Esophagus muscularis mucosa (tissue), 3 donors: ENCODE data around the gene MED13L.

Experiments used
- CTCF ChIP-seq, 3 experiments: fragments of 200-600 bp in 2 of 3; fragments of 450-650 bp in 1 of 3; sonication (generic) in 2 of 3; IDR thresholded peaks; one replicate each; pipeline ENCODE4 v1.5.1; 2017 to 2019; ENCODE audit warnings: antibody characterized with exemption in 3 of 3, mild to moderate bottlenecking in 2 of 3, moderate library complexity in 1 of 3
- POLR2AphosphoS5 ChIP-seq, 2 donors: sonication (generic); formaldehyde crosslinking; IDR thresholded peaks; one replicate each; pipeline ENCODE4 v1.6.1; 2017; ENCODE audit warnings: antibody characterized with exemption in 2 of 2

GRCh38 chr12:116143909-116144308, 133.6 kb downstream of the MED13L start:
- TF ChIP-seq CTCF (IDR thresholded peaks at IDR 0.05), result no peak
- TF ChIP-seq POLR2AphosphoS5 (IDR thresholded peaks at IDR 0.05), result no peak
